ENCODE measurements around the gene EID1. TPM values are rescaled to one million over a fixed set of nuclear protein-coding genes. Genes with fewer than 3 reads are reported as not detected.

The EID1 gene
- total RNA-seq, 1 experiment from 2014 or later, result 102 TPM

DNA sequence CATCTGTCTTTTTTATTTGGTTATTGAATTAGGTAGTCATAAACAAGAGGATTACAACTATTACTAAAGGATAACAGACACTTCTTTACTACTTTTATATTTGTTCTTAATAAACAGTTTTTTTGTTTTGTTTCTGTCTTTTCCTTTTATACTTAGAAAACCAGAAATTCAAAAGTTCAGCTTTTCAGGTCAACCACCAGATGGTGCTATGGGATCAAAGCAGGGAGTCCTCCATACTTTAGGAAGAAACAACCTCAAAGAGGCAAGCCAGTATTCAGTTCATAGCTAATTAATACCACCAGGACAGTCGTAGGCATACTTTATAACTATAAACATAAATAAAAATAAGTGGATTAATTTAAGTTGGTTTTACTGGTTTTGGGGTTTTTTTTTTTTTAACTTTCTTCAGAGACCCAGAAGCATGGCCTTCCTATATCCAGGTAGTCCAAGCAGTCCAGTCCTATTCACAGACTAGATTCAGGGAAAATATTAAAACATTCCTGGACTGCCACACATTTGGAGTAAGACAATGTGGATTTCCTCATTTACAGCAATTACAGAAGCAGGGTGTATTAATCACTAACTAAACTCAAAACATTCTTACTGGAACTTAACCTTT, 16.0 kb upstream of the EID1 start:
- Histone ChIP-seq H3K36me3 (ENCODE audit: control insufficient read depth, insufficient read depth, low read length) (no peaks in the 10 kb centered on the region), H3K4me3 (ENCODE audit: low read depth in 2 of 2, low read length in 2 of 2) (no peak overlapping the region), H3K27me3 (ENCODE audit: control insufficient read depth, insufficient read depth, low read length) (no peaks in the 10 kb centered on the region), H3K9me3 (ENCODE audit: control insufficient read depth, insufficient read depth, low read depth, low read length) (no peaks in the 10 kb centered on the region), H3K27ac (ENCODE audit: low read length) (no peak overlapping the region), H3K4me1 (ENCODE audit: control insufficient read depth, insufficient read depth, low read length) (no peaks in the 10 kb centered on the region)
- intact Hi-C loops (cut with micrococcal nuclease; ENCODE audit: unreplicated experiment) (loop anchor here (1.0 to 5.0 kb wide), 3 partner anchors 104 to 560 kb away; partner anchors contain the start of gene FGF7), in situ Hi-C loops (cut with HindIII; ENCODE audit: low pct_unique_long_range_greater_than_20kb, low sequenced_read_pairs) (no loop called here)
- DNase-seq (ENCODE audit: low read depth, low spot score) (no peak), ATAC-seq (peak; percentile 84)
- POLR2A ChIA-PET, result no interaction called here
- TF ChIP-seq, protein P1, sequence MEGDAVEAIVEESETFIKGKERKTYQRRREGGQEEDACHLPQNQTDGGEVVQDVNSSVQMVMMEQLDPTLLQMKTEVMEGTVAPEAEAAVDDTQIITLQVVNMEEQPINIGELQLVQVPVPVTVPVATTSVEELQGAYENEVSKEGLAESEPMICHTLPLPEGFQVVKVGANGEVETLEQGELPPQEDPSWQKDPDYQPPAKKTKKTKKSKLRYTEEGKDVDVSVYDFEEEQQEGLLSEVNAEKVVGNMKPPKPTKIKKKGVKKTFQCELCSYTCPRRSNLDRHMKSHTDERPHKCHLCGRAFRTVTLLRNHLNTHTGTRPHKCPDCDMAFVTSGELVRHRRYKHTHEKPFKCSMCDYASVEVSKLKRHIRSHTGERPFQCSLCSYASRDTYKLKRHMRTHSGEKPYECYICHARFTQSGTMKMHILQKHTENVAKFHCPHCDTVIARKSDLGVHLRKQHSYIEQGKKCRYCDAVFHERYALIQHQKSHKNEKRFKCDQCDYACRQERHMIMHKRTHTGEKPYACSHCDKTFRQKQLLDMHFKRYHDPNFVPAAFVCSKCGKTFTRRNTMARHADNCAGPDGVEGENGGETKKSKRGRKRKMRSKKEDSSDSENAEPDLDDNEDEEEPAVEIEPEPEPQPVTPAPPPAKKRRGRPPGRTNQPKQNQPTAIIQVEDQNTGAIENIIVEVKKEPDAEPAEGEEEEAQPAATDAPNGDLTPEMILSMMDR (IDR thresholded peaks at IDR 0.05), result peak; percentile 83; the same call in 1 of the 2 replicates
- TF ChIP-seq SIN3A (IDR thresholded peaks at IDR 0.05; ENCODE audit: borderline replicate concordance, insufficient read depth, low read depth, low read length), result no peak
- CTCF ChIA-PET, result interaction anchor here (0.7 to 1.7 kb wide), 6 partner anchors 16 to 279 kb away, joined by 3 to 8 read pairs (median 3); partner anchors contain the start of genes EID1 and SHC4
- no TSS peak for BruUV-seq (replicated peaks)

DNA sequence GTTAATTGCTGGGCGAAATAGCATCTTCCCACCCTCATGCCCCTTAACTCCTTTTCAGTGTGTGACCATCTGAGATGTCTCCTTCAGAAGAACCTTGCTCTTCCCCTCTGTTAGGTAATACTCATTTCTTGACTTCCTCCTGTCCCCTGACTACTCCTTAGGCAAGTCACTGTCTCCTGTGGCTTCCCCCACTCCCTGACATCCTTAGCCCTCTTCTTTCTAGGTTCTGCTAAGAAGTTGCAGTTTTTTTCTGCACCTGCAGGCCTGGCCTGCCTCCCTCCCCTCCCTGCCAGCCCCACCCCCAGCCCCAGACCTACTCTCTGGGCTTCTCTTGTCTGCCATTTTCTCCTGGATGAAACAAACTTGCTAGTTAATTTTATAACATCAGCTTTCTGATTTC, 15.2 kb upstream of the EID1 start:
- DNase-seq (ENCODE audit: low read depth, low spot score), result no peak
- H3K9me3 ChIP-seq (ENCODE audit: control insufficient read depth, insufficient read depth, low read depth, low read length), result no peaks in the 10 kb centered on the region
- H3K36me3 ChIP-seq (ENCODE audit: control insufficient read depth, insufficient read depth, low read length), result no peaks in the 10 kb centered on the region
- intact Hi-C loops (cut with micrococcal nuclease; ENCODE audit: unreplicated experiment) (loop anchor here (1.0 to 5.0 kb wide), 3 partner anchors 104 to 560 kb away; partner anchors contain the start of gene FGF7), in situ Hi-C loops (cut with HindIII; ENCODE audit: low pct_unique_long_range_greater_than_20kb, low sequenced_read_pairs) (no loop called here)
- POLR2A ChIA-PET, result interaction anchor here (0.6 kb wide), 1 partner anchor 102 kb away, joined by 3 read pairs; no protein-coding TSS in a partner anchor
- no peak overlapping the region for H3K4me3 ChIP-seq (ENCODE audit: low read depth in 2 of 2, low read length in 2 of 2)
- no peaks in the 10 kb centered on the region; the same call in 1 of the 2 replicates for H3K27me3 ChIP-seq (ENCODE audit: control insufficient read depth, insufficient read depth, low read length)
- TF ChIP-seq TCF7L2 (IDR thresholded peaks at IDR 0.05; ENCODE audit: low read depth, low read length) (no peak), POLR2AphosphoS5 (IDR thresholded peaks at IDR 0.05; ENCODE audit: low read depth, low read length) (no peak), SIN3A (IDR thresholded peaks at IDR 0.05; ENCODE audit: borderline replicate concordance, insufficient read depth, low read depth, low read length) (no peak)
- TF ChIP-seq, protein P2, sequence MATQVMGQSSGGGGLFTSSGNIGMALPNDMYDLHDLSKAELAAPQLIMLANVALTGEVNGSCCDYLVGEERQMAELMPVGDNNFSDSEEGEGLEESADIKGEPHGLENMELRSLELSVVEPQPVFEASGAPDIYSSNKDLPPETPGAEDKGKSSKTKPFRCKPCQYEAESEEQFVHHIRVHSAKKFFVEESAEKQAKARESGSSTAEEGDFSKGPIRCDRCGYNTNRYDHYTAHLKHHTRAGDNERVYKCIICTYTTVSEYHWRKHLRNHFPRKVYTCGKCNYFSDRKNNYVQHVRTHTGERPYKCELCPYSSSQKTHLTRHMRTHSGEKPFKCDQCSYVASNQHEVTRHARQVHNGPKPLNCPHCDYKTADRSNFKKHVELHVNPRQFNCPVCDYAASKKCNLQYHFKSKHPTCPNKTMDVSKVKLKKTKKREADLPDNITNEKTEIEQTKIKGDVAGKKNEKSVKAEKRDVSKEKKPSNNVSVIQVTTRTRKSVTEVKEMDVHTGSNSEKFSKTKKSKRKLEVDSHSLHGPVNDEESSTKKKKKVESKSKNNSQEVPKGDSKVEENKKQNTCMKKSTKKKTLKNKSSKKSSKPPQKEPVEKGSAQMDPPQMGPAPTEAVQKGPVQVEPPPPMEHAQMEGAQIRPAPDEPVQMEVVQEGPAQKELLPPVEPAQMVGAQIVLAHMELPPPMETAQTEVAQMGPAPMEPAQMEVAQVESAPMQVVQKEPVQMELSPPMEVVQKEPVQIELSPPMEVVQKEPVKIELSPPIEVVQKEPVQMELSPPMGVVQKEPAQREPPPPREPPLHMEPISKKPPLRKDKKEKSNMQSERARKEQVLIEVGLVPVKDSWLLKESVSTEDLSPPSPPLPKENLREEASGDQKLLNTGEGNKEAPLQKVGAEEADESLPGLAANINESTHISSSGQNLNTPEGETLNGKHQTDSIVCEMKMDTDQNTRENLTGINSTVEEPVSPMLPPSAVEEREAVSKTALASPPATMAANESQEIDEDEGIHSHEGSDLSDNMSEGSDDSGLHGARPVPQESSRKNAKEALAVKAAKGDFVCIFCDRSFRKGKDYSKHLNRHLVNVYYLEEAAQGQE (IDR thresholded peaks at IDR 0.05; ENCODE audit: insufficient read depth in 1 of 2, low read depth in 2 of 2, low read length in 1 of 2), result no peak
- TF ChIP-seq, protein P1 (IDR thresholded peaks at IDR 0.05), result no peak
- CTCF ChIA-PET, result interaction anchor here (0.7 to 1.7 kb wide), 2 partner anchors 15 to 101 kb away, joined by 3 to 4 read pairs; partner anchors contain the start of genes EID1 and SHC4
- no peaks in the 10 kb centered on the region for H3K4me1 ChIP-seq (ENCODE audit: control insufficient read depth, insufficient read depth, low read length)
- BruUV-seq (replicated peaks), result no TSS peak
- H3K27ac ChIP-seq (ENCODE audit: low read length), result no peak overlapping the region
- ATAC-seq, result no peak
